Urinary bladder (tissue), 4 donors: Measurements from ENCODE around the gene DNAAF2. TPM values are rescaled to one million over a fixed set of nuclear protein-coding genes. Genes with fewer than 3 reads are reported as not detected.
"Not testable (repeated sequence)": the region's sequence is repeated elsewhere in the genome, so short reads cannot be mapped to it uniquely, and the experiment has no call there.

Experiments
- DNase-seq: peaks from one replicate; pipeline ENCODE4 v3.0.0-alpha.2; 2015; ENCODE audit errors: extremely low spot score
- H3K27ac ChIP-seq: one replicate; pipeline ENCODE4 v1.5.1; 2013; ENCODE audit warnings: low read depth, mild to moderate bottlenecking, moderate library complexity
- H3K36me3 ChIP-seq: one replicate; pipeline ENCODE4 v1.6.1; 2013; ENCODE audit warnings: mild to moderate bottlenecking, moderate library complexity; ENCODE audit not compliant: insufficient read depth
- H3K4me1 ChIP-seq: one replicate; pipeline ENCODE4 v1.6.1; 2013; ENCODE audit warnings: mild to moderate bottlenecking, moderate library complexity; ENCODE audit not compliant: insufficient read depth
- H3K4me3 ChIP-seq: one replicate; pipeline ENCODE4 v1.5.1; 2013; ENCODE audit warnings: low read depth, low read length
- WGBS: extraction: QIAGEN DNeasy Blood & Tissue Kit; methylation state at CpG from one replicate; pipeline ENCODE4 v1.1.7; 2013; 5-methylcytosine and 5-hydroxymethylcytosine counted together
- polyA plus RNA-seq: library from polyadenylated mRNA; stranded (reverse); fragments of 200-250 nt; gene quantifications from one replicate; pipeline ENCODE4 v1.2.3, GENCODE V29; 2013
- total RNA-seq: library from RNA; depleted of rRNA; stranded (reverse); fragments of >200 nt; gene quantifications from one replicate; pipeline ENCODE4 v1.2.3, GENCODE V29; 2014
- donor health status: healthy with polysubstance abuse.
- donor health status: healthy.

Gene DNAAF2
- total and polyA plus RNA-seq, 2 donors: 6.4 to 9.1 TPM

GRCh38 chr14:49636866-49637265 is 1.8 kb upstream of the DNAAF2 start:
- peaks cover 1% of the 10 kb centered on the region for H3K36me3 ChIP-seq
- WGBS: 93% methylated on average over 1 of the region's 1 CpG
- no peak overlapping the region for H3K4me3 ChIP-seq
- no peak overlapping the region for H3K27ac ChIP-seq
- no peak for DNase-seq
- peaks cover 2% of the 10 kb centered on the region for H3K4me1 ChIP-seq

DNA sequence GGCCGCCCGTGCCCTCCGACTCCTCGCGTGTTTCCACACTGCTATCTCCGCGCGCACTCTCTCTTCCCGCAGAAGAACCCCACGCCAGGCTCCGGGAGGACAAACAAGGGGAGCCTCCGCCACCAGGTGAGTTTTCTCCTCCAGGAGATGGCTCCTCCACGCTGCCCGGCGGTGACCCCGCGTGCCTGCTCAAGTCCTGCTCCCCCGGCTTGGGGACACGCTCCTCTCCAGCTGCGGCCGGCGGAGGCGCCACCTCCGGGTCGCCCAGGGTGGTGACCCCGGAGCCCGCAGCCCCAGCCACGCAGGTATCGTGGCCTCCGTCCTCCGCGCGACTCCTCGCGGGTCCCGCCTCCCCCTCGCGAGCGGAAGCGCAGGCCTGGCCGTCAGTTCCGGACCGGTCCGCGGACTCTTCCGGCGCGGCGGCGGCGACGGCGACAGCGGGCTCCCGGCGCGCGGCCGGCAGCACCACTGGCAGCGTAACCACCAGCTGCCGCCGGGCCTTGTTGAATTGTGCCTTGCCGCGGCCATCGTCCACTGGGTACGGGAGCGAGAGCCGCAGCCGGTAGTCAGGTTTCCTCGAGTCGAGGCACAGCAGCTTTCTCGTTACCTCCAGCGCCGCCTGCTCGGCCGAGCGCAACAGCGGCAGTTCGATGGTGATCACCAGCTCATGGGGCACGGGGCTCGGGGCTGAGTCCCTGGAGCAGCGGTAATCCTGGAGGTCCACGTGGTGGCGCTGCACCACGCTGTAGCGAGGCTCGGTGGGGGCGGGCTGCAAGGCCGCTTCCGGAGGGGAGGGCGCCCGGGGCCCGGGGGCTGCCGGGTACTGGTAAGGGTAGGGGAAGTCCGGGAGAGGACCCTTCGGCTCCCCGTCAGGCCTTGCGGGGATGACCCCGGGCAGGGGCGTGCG is 1.2 kb downstream of the DNAAF2 start:
- H3K4me1 ChIP-seq: no peaks in the 10 kb centered on the region
- WGBS: under 1% methylated on average over 101 of the region's 101 CpGs
- DNase-seq: peak; percentile 84

DNA sequence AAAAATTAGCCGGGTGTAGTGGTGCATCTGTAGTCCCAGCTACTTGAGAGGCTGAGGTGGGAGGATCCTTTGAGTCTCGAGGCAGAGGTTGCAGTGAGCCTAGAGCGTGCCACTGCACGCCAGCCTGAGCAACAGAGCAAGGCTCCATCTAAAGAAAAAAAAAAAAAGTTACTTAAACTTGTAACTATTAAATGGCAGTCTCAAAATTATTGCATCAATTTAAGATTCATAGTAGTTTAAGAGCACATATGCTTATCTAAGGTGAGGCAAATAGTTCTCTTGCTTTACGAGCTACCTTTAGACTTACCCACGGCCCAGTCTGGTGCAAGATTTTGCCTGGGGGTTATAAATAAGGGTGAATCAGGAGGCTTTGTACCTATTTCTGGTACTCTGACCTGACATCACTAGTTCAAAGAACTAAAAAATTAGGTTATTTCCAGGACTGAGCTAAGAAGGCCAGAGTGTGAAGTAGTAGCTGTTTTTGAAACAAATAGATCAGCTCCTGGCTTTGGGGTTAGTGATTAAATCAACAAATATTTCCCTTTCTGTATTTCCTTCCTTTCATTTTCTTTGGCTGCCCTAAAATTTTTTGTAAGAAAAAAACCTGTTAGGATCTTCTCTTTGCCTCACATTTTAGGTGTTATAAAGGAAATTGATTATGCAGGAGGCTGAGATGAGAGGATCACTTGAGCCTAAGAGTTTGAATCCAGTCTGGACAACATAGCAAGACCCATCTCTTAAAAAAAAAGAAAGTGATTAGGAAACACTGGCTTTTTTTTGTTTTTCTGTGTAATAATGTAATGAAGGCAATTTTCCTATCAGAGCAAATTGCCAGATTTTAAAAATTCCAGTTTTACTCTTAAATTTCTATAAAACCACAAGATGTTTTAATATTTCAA is 10.9 kb downstream of the DNAAF2 start:
- H3K27ac ChIP-seq: no peak overlapping the region
- 77% methylated on average over 6 of the region's 6 CpGs for WGBS

More for the DNA sequence above, 1.2 kb downstream of the DNAAF2 start:
- peak overlapping the region; percentile 93 for H3K27ac ChIP-seq
- peaks cover 1% of the 10 kb centered on the region for H3K36me3 ChIP-seq
- peak overlapping the region; percentile 89 for H3K4me3 ChIP-seq

GRCh38 chr14:49623387-49623786 is 11.7 kb downstream of the DNAAF2 start:
- no peaks in the 10 kb centered on the region for H3K36me3 ChIP-seq
- no peak overlapping the region for H3K27ac ChIP-seq
- no peak for DNase-seq
- H3K4me3 ChIP-seq: no peak overlapping the region
- no peaks in the 10 kb centered on the region for H3K4me1 ChIP-seq
- WGBS: 51% methylated on average over 3 of the region's 3 CpGs

More for the DNA sequence above, 10.9 kb downstream of the DNAAF2 start:
- DNase-seq: no peak
- H3K36me3 ChIP-seq: no peaks in the 10 kb centered on the region
- no peak overlapping the region for H3K4me3 ChIP-seq
- no peaks in the 10 kb centered on the region for H3K4me1 ChIP-seq

DNA sequence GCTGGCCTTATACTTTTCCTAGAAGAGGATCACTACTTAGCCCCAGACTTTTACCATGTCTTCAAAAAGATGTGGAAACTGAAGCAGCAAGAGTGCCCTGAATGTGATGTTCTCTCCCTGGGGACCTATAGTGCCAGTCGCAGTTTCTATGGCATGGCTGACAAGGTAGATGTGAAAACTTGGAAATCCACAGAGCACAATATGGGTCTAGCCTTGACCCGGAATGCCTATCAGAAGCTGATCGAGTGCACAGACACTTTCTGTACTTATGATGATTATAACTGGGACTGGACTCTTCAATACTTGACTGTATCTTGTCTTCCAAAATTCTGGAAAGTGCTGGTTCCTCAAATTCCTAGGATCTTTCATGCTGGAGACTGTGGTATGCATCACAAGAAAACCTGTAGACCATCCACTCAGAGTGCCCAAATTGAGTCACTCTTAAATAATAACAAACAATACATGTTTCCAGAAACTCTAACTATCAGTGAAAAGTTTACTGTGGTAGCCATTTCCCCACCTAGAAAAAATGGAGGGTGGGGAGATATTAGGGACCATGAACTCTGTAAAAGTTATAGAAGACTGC is 12.9 kb downstream of the DNAAF2 start:
- Histone ChIP-seq H3K4me1 (no peaks in the 10 kb centered on the region), H3K27ac (no peak overlapping the region), H3K4me3 (peak overlapping the region; percentile 69), H3K36me3 (peaks cover under 1% of the 10 kb centered on the region)
- DNase-seq: no peak
- WGBS: 69% methylated on average over 3 of the region's 3 CpGs

- H3K27ac ChIP-seq: peak overlapping the region; percentile 85
- WGBS: 3% methylated on average over 65 of the region's 65 CpGs
- peaks cover 2% of the 10 kb centered on the region for H3K36me3 ChIP-seq
- no peaks in the 10 kb centered on the region for H3K4me1 ChIP-seq
- DNase-seq: no peak
- H3K4me3 ChIP-seq: peak overlapping the region; percentile 69
These were observed 13.7 kb downstream of the DNAAF2 start for GRCh38 chr14:49621114-49621881.

DNA sequence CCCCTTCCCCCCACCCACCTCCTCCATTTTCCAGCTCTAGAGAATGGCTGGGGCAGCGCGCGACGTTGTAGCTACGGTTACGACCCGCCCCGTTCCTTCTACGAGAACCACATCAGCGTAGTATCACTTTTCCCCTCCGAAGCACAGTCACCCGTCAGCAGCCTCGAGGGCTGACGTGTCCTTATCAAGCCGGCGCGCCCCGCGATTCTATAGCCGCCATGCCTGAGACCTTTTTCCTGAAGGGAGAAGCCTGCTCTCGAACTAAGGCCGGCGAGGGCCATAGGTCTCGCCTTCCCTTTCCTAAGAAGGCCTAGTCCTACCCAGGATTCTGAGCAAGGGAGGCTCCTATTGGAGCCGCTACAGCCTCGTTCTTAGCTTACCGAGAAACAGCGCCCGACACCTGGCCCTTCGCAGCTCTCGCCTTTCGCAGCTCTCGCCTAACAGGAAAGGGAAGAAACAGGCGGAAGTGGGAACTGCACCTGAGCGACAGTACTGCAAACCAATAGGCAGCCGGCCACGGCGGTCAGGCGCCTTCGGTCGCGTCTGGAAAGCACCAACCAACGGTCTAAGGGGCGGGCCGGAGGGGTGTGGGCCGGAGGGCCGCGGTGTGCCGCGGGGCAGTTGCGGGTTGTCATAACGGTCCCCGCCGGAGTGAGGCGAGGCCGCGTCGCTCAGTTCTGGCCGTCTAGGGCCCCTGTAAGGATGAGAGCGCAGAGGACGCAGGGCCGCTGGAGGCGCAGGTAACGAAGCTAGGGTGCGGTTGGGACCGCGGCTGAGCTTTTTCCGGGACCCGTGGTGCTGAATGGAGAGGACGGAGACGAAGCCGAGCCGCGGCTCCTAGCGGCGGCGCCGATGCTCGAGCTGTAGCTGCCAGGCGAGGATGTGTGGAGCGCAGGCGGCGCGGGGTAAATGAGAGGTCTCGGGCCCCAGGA is 14.6 kb downstream of the DNAAF2 start, which contains the start of the genes MGAT2 and RPL36AL:
TSS of gene MGAT2 (plus strand) at position 618 of the 932 bp plus-strand sequence. CDS start 470 bp downstream, outside the sequence.
TSS of gene RPL36AL (minus strand) at position 445 of the 932 bp plus-strand sequence. CDS start 1,522 bp downstream, outside the sequence.
- WGBS: under 1% methylated on average over 85 of the region's 85 CpGs
- peak within 1 kb of the TSS; percentile 93 for H3K27ac ChIP-seq
- peaks cover 2% of the 10 kb centered on the region for H3K36me3 ChIP-seq
- H3K4me3 ChIP-seq: peak within 1 kb of the TSS; percentile 69
- peak; percentile 93 for DNase-seq
- no peaks in the 10 kb centered on the region for H3K4me1 ChIP-seq

- H3K36me3 ChIP-seq: peaks cover 2% of the 10 kb centered on the region
- H3K27ac ChIP-seq: no peak overlapping the region
- WGBS: under 1% methylated on average over 11 of the region's 11 CpGs
- DNase-seq: no peak
- H3K4me3 ChIP-seq: peak overlapping the region; percentile 69
- no peaks in the 10 kb centered on the region for H3K4me1 ChIP-seq
These were observed 15.3 kb downstream of the DNAAF2 start for GRCh38 chr14:49619730-49620129.

GRCh38 chr14:49619273-49619672 is 15.8 kb downstream of the DNAAF2 start:
- DNase-seq, H3K27ac ChIP-seq, H3K4me1 ChIP-seq, H3K36me3 ChIP-seq: not testable (repeated sequence)
- 69% methylated on average over 19 of the region's 19 CpGs for WGBS
- peak overlapping the region; percentile 69 for H3K4me3 ChIP-seq

- no peak for DNase-seq
- Histone ChIP-seq H3K4me3 (no peak overlapping the region), H3K36me3 (peaks cover 2% of the 10 kb centered on the region), H3K4me1 (no peaks in the 10 kb centered on the region), H3K27ac (no peak overlapping the region)
- 85% methylated on average over 6 of the region's 6 CpGs for WGBS
These were observed 17.1 kb downstream of the DNAAF2 start for GRCh38 chr14:49617852-49618519.

DNA sequence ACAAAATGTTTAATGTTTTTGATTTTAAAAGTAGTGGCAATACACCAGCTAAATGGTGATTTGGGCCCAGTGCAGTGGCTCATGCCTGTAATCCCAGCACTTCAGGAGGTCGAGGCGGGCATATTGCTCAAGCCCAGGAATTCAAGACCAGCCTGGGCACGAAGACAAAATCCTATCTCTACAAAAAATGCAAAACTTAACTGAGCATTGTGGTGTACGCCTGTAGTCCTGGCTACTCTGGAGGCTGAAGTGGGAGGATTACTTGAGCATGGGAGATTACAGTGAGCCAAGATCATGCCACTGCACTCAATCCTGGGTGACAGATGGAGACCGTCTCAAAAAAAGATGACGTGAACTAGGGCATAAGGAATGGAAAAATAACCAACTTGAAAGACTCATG is 19.3 kb downstream of the DNAAF2 start:
- H3K27ac ChIP-seq: no peak overlapping the region
- no peaks in the 10 kb centered on the region for H3K4me1 ChIP-seq
- WGBS: 92% methylated on average over 6 of the region's 6 CpGs
- no peak for DNase-seq
- peaks cover 2% of the 10 kb centered on the region for H3K36me3 ChIP-seq
- H3K4me3 ChIP-seq: no peak overlapping the region
